GM23248 (cell line): Measurements from ENCODE around the gene BHMT2.

Experiments used
- EZH2 ChIP-seq: fragments of 200-600 bp; sonication (generic); IDR thresholded peaks from 2 replicates; pipeline ENCODE4 v1.6.1; 2018; ENCODE audit warnings: antibody characterized with exemption, mild to moderate bottlenecking; ENCODE audit not compliant: insufficient read depth, poor library complexity, severe bottlenecking
- EZH2phosphoT487 ChIP-seq: fragments of 200-600 bp; sonication (generic); IDR thresholded peaks from 2 replicates; pipeline ENCODE4 v1.6.1; 2018; ENCODE audit warnings: antibody characterized with exemption, moderate library complexity, mild to moderate bottlenecking, low read depth; ENCODE audit not compliant: insufficient read depth

GRCh38 chr5:79108792-79109191 lies 39.2 kb downstream of the BHMT2 start:
- TF ChIP-seq EZH2phosphoT487 (no peak), EZH2 (no peak)
